SK-N-SH (cell line): ENCODE results near the gene GJD4. TPM values are rescaled to one million over a fixed set of nuclear protein-coding genes. Genes with fewer than 3 reads are reported as not detected.

Experiments
- CTCF ChIA-PET: fragments of 300-600, 350-600 bp; formaldehyde crosslinking; extraction: SDS; loops from one replicate; lab custom pipeline; 2021; lab: Yijun Ruan, JAX
- POLR2A ChIA-PET: fragments of 350-600 bp; sonication (Branson Sonifier 250); formaldehyde crosslinking; extraction: SDS; loops from one replicate; lab custom pipeline; 2020; ENCODE audit warnings: antibody characterized with exemption, inconsistent platforms; lab: Yijun Ruan, JAX
- DNase-seq: peaks from one replicate; pipeline ENCODE4 v3.0.0; 2012
- H2AFZ ChIP-seq: fragments of 200-600 bp; sonication (generic); 2 replicates; pipeline ENCODE4 v1.8.1; 2016; ENCODE audit warnings: antibody characterized with exemption, mild to moderate bottlenecking, low read depth
- H3F3A ChIP-seq: fragments of 200-600 bp; sonication (generic); replicated peaks from 2 replicates; pipeline ENCODE3; 2016; ENCODE audit warnings: antibody characterized with exemption, mild to moderate bottlenecking; ENCODE audit not compliant: insufficient read depth
- H3K27ac ChIP-seq, 2 experiments: fragments of 200-500 bp in 1 of 2; fragments of 200-600 bp in 1 of 2; sonication (Bioruptor generic) in 1 of 2; sonication (generic), shearing (Covaris generic) in 1 of 2; 2 replicates each; pipeline versions ENCODE4 v1.5.1 to v1.6.1; 2014 to 2016; ENCODE audit warnings: low read depth in 2 of 2, inconsistent platforms in 1 of 2, low read length in 1 of 2, mild to moderate bottlenecking in 1 of 2, mixed read lengths in 1 of 2
- H3K27me3 ChIP-seq: fragments of 200-600 bp; sonication (generic), shearing (Covaris generic); 2 replicates; pipeline ENCODE4 v1.6.1; 2016; ENCODE audit warnings: mixed run types; ENCODE audit not compliant: insufficient read depth
- H3K36me3 ChIP-seq, 2 experiments: fragments of 200-500 bp in 1 of 2; fragments of 200-600 bp in 1 of 2; sonication (Bioruptor generic) in 1 of 2; sonication (generic) in 1 of 2; replicated peaks in 1 of 2; 2 replicates each; pipeline versions ENCODE3 to v1.5.1; 2014 to 2016; ENCODE audit warnings: low read length in 1 of 2, mild to moderate bottlenecking in 1 of 2; ENCODE audit not compliant: insufficient read depth in 2 of 2, control insufficient read depth in 1 of 2
- H3K4me1 ChIP-seq, 2 experiments: fragments of 200-500 bp in 1 of 2; fragments of 200-600 bp in 1 of 2; sonication (Bioruptor generic) in 1 of 2; sonication (generic), shearing (Covaris generic) in 1 of 2; 2 replicates each; pipeline versions ENCODE4 v1.5.1 to v1.6.1; 2014 to 2016; ENCODE audit warnings: low read depth in 1 of 2, low read length in 1 of 2, mixed run types in 1 of 2; ENCODE audit not compliant: insufficient read depth in 2 of 2, control insufficient read depth in 1 of 2
- H3K4me2 ChIP-seq: fragments of 200-600 bp; sonication (generic), shearing (Covaris generic); 2 replicates; pipeline ENCODE4 v1.6.1; 2017; ENCODE audit warnings: mixed run types
- H3K4me3 ChIP-seq, 2 experiments: fragments of 200-500 bp in 1 of 2; fragments of 200-600 bp in 1 of 2; sonication (Bioruptor generic) in 1 of 2; sonication (generic), shearing (Covaris generic) in 1 of 2; 2 replicates each; pipeline versions ENCODE4 v1.5.1 to v1.8.1; 2014 to 2016; ENCODE audit warnings: low read depth in 2 of 2, inconsistent platforms in 1 of 2, low read length in 1 of 2, mild to moderate bottlenecking in 1 of 2, mixed read lengths in 1 of 2, moderate library complexity in 1 of 2
- H3K79me2 ChIP-seq: fragments of 200-600 bp; sonication (generic); 2 replicates; pipeline ENCODE4 v1.8.1; 2017; ENCODE audit warnings: mild to moderate bottlenecking; ENCODE audit not compliant: insufficient read depth
- H3K9ac ChIP-seq: fragments of 200-600 bp; sonication (generic); 2 replicates; pipeline ENCODE4 v1.6.1; 2017; ENCODE audit warnings: mixed run types
- H3K9me2 ChIP-seq: fragments of 200-600 bp; sonication (generic); 2 replicates; pipeline ENCODE4 v1.6.1; 2017; ENCODE audit warnings: mixed run types
- H3K9me3 ChIP-seq: fragments of 200-600 bp; sonication (generic); 2 replicates; pipeline ENCODE4 v1.6.1; 2017; ENCODE audit warnings: mixed run types, mild to moderate bottlenecking, moderate library complexity
- H4K20me1 ChIP-seq: fragments of 200-600 bp; sonication (generic); 2 replicates; pipeline ENCODE4 v1.6.1; 2017; ENCODE audit warnings: mild to moderate bottlenecking, mixed run types; ENCODE audit not compliant: insufficient read depth
- CHD2 ChIP-seq: fragments of 150-350 bp; IDR thresholded peaks from 2 replicates; pipeline ENCODE4 v1.6.1; 2018; ENCODE audit warnings: low read length; ENCODE audit not compliant: partially characterized antibody
- EP300 ChIP-seq, 2 experiments: IDR thresholded peaks; 2 replicates each; pipeline versions ENCODE4 v1.4.0 to v1.6.1; 2012; ENCODE audit warnings: borderline replicate concordance in 1 of 2, low read depth in 1 of 2, low read length in 1 of 2
- IRF3 ChIP-seq: fragments of 150-350 bp; IDR thresholded peaks from 2 replicates; pipeline ENCODE4 v1.6.1; 2016; ENCODE audit warnings: mild to moderate bottlenecking, low read depth, low read length
- JUND ChIP-seq: IDR thresholded peaks from 2 replicates; pipeline ENCODE4 v1.4.0; 2012
- NFIC ChIP-seq: IDR thresholded peaks from 2 replicates; pipeline ENCODE4 v1.4.0; 2012; ENCODE audit warnings: borderline replicate concordance
- RAD21 ChIP-seq: IDR thresholded peaks from 2 replicates; pipeline ENCODE4 v1.6.1; 2012; ENCODE audit warnings: mild to moderate bottlenecking, low read length
- RCOR1 ChIP-seq: fragments of 150-350 bp; IDR thresholded peaks from 2 replicates; pipeline ENCODE4 v1.6.1; 2017; ENCODE audit warnings: antibody characterized with exemption, low read length
- REST ChIP-seq: IDR thresholded peaks from 2 replicates; pipeline ENCODE4 v1.6.1; 2012; ENCODE audit warnings: mild to moderate bottlenecking, low read depth, low read length, moderate library complexity
- RFX5 ChIP-seq: IDR thresholded peaks from 2 replicates; pipeline ENCODE4 v1.6.1; 2012; ENCODE audit warnings: mild to moderate bottlenecking, improper control_type of control experiment, low read length
- SMC3 ChIP-seq: IDR thresholded peaks from 2 replicates; pipeline ENCODE4 v1.6.1; 2012; ENCODE audit warnings: low read depth, low read length, improper control_type of control experiment
- YY1 ChIP-seq: IDR thresholded peaks from 2 replicates; pipeline ENCODE4 v1.4.0; 2012; ENCODE audit warnings: low read depth, mild to moderate bottlenecking
- ZBTB33 ChIP-seq: IDR thresholded peaks from 2 replicates; pipeline ENCODE4 v1.4.0; 2012; ENCODE audit warnings: low read depth, borderline replicate concordance
- WGBS: methylation state at CpG from one replicate; pipeline ENCODE4 v1.1.6; 2017; ENCODE audit warnings: low lambda C conversion rate; 5-methylcytosine and 5-hydroxymethylcytosine counted together
- polyA plus RNA-seq, 3 experiments: library from polyadenylated mRNA; depleted of rRNA; stranded (reverse); fragments of >200 nt; gene quantifications; 2 replicates each; pipeline ENCODE4 v1.2.3, GENCODE V29; 2012

The GJD4 gene
- polyA plus RNA-seq, 1 of the 3 experiments (the other 2 are of a cell fraction), result not detected

DNA sequence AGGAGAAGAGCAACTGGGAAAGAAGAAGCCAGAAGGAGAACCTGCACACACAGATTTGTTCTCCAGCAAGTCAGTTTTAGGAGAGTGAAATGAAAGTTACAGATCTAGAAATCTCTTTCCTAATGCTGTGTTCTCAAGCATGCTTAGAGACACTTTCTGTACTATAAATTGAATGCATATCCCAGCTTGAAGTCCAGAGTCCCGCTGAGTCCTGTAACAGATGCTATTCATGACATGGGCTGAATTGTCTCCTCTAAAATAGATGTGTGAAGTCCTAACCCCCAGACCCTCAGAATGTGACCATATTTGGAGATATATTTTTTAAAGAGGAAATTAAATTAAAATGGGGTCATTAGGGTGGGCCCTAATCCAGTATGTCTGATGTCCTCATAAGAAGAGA lies 46.9 kb upstream of the GJD4 start:
- Histone ChIP-seq H4K20me1 (no peaks in the 10 kb centered on the region), H3K27me3 (no peaks in the 10 kb centered on the region), H3K4me2 (no peak overlapping the region), H3K27ac (no peak overlapping the region), H3K9me2 (no peaks in the 10 kb centered on the region), H3K36me3 (peaks cover 16 to 24% of the 10 kb centered on the region in 2 experiments), H3K4me3 (no peak overlapping the region), H2AFZ (no peak overlapping the region), H3K4me1 (peaks cover 0 to 4% of the 10 kb centered on the region in 2 experiments; a peak in 2 of 4 replicates), H3K9me3 (no peaks in the 10 kb centered on the region), H3K79me2 (peaks cover 3% of the 10 kb centered on the region), H3K9ac (no peak overlapping the region), H3F3A (no peaks in the 10 kb centered on the region)
- 95% methylated on average over 1 of the region's 1 CpG for WGBS
- DNase-seq, result no peak
- ChIA-PET CTCF (no interaction called here), POLR2A (no interaction called here)
- TF ChIP-seq RAD21, result no peak
- no peak for TF ChIP-seq SMC3
- TF ChIP-seq RFX5, result no peak

DNA sequence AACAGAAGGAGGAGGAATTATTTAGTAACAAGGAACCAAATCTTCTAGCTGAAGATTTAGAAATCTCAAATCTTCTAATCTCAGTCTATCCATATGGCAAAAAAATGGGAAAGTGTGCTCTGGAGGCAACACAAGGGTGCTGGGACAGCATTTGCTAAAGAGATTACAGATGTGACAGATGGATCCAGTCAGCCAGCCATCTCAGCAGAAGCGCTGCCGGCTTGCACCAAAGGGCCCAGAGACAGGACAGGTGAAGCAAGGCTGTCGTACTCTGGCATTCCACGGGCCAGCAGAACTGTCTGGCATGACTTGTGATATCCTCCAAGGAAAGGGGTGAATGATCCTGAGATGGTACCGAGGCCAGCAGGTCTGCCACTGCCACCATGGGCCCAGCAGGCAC lies 45.7 kb upstream of the GJD4 start:
- POLR2A ChIA-PET, result no interaction called here
- Histone ChIP-seq H4K20me1 (no peaks in the 10 kb centered on the region), H3K27me3 (no peaks in the 10 kb centered on the region), H3K9me3 (no peaks in the 10 kb centered on the region), H3K4me3 (no peak overlapping the region), H2AFZ (no peak overlapping the region), H3K9ac (no peak overlapping the region), H3K4me1 (peaks cover under 1 to 11% of the 10 kb centered on the region in 2 experiments; a peak in 2 of 4 replicates), H3F3A (no peaks in the 10 kb centered on the region), H3K27ac (no peak overlapping the region), H3K36me3 (peaks cover 14% of the 10 kb centered on the region in 2 experiments), H3K79me2 (peaks cover 3% of the 10 kb centered on the region), H3K9me2 (no peaks in the 10 kb centered on the region), H3K4me2 (no peak overlapping the region)
- TF ChIP-seq RFX5 (no peak), RCOR1 (no peak), JUND (no peak), RAD21 (no peak), EP300 (IDR thresholded peaks at IDR 0.05; ENCODE audit: borderline replicate concordance in 1 of 2, low read depth in 1 of 2, low read length in 1 of 2) (no peak), YY1 (no peak), ZBTB33 (no peak), REST (no peak), IRF3 (no peak), CHD2 (no peak), NFIC (no peak)
- no peak for DNase-seq
- 100% methylated on average over 2 of the region's 5 CpGs for WGBS
- CTCF ChIA-PET, result interaction anchor here (0.7 kb wide), 1 partner anchor 27 kb away, joined by 3 read pairs; no protein-coding TSS in a partner anchor
